Measurements from ENCODE around the gene SPRED1. TPM values are rescaled to one million over a fixed set of nuclear protein-coding genes. Genes with fewer than 3 reads are reported as not detected.
A peak's percentile ranks its signal among the peaks of the same experiment; 100 is the strongest.
"Not testable (repeated sequence)": the region's sequence is repeated elsewhere in the genome, so short reads cannot be mapped to it uniquely, and the experiment has no call there.

Gene SPRED1
- total RNA-seq, 3 donors from 2014 or later = 4.3 to 5.5 (median 4.3) TPM

DNA sequence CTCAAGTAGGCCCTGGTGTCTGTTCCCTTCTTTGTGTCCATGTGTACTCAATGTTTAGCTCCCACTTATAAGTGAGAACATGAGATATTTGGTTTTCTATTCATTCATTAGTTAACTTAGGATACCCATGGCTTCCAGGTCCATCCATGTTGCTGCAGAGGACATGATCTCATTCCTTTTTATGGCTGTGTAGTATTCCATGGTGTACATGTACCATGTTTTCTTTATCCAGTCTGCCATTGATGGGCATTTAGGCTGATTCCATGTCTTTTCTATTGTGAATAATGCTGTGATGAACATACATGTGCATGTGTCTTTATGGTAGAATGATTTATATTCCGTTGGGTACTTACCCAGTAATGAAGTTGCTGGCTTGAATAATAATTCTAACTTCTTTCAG, 24.6 kb downstream of the SPRED1 start:
- not testable (repeated sequence) for H3K9me3 Mint-ChIP-seq; H3K4me1 Mint-ChIP-seq (ENCODE audit: low read depth); H3K36me3 Mint-ChIP-seq (ENCODE audit: insufficient read depth); ATAC-seq; DNase-seq; H3K4me3 Mint-ChIP-seq
- peaks cover 16% of the 10 kb centered on the region for H3K27me3 Mint-ChIP-seq (ENCODE audit: low read depth)

DNA sequence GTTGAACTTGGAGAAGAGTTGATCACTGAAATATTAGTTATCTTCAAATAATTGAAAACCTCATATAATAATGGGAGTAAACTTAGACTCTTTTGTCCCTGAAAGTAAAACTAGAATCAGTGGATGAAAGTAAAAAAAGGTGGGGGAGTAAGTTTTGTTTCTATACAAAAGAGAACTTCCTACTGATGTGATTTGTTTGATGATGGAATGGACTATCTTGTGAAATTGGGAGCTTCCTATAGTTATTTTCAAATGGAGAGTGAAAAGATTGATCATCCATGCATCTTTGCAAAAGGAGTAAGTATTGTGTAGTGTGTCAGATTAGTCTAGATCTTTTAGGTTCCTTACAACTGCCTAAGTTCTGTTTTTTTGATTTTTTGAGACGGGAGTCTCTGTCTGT, 28.4 kb downstream of the SPRED1 start:
- Mint-ChIP-seq H3K36me3 (ENCODE audit: insufficient read depth) (no peaks in the 10 kb centered on the region), H3K4me1 (ENCODE audit: low read depth) (no peaks in the 10 kb centered on the region), H3K9me3 (no peaks in the 10 kb centered on the region), H3K27me3 (ENCODE audit: low read depth) (peaks cover 27% of the 10 kb centered on the region), H3K4me3 (no peak overlapping the region)
- no peak for ATAC-seq
- DNase-seq = no peak

DNA sequence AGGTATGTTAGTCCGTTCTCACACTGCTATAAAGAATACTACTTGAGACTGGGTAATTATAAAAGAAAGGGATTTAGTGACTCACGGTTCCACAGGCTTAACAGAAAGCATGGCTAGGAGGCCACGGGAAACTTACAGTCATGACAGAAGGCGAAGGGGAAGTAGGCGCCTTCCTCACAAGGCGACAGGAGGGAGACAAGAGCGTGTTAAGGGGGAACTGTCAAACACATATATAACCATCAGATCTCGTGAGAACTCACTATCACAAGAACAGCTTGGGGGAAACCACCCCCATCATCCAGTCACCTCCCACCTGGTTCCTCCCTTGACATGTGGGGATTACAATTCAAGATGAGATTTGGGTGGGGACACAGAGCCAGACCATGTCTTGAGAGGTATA, 30.4 kb downstream of the SPRED1 start:
- H3K4me3 Mint-ChIP-seq = no peak overlapping the region
- no peak for ATAC-seq
- H3K9me3 Mint-ChIP-seq = no peaks in the 10 kb centered on the region
- no peaks in the 10 kb centered on the region for H3K4me1 Mint-ChIP-seq (ENCODE audit: low read depth)
- DNase-seq = no peak
- H3K36me3 Mint-ChIP-seq (ENCODE audit: insufficient read depth) = no peaks in the 10 kb centered on the region
- H3K27me3 Mint-ChIP-seq (ENCODE audit: low read depth) = peaks cover 28% of the 10 kb centered on the region

DNA sequence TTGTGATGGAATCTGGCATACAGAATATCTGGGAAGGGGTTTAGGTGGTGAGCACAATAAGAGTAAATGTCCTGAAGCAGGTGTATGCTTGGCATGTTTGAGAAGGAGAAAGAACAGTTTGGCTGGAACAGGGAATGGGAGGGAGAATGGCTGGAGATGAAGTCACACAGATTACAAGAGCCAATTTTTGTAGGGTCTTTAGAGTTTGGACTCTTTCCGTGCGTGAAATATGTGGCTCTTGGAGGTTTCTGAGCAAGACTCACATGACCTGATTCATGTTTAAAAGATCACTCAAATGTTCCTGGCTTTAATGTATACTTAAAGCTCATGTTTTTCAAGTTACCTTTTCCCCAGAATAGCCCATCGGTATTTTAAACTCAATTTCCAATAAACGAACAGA, 32.8 kb downstream of the SPRED1 start:
- DNase-seq = no peak
- H3K9me3 Mint-ChIP-seq = no peaks in the 10 kb centered on the region
- ATAC-seq = no peak
- no peaks in the 10 kb centered on the region for H3K36me3 Mint-ChIP-seq (ENCODE audit: insufficient read depth)
- H3K27me3 Mint-ChIP-seq (ENCODE audit: low read depth) = peaks cover 22% of the 10 kb centered on the region
- H3K4me3 Mint-ChIP-seq = no peak overlapping the region
- H3K4me1 Mint-ChIP-seq (ENCODE audit: low read depth) = no peaks in the 10 kb centered on the region

DNA sequence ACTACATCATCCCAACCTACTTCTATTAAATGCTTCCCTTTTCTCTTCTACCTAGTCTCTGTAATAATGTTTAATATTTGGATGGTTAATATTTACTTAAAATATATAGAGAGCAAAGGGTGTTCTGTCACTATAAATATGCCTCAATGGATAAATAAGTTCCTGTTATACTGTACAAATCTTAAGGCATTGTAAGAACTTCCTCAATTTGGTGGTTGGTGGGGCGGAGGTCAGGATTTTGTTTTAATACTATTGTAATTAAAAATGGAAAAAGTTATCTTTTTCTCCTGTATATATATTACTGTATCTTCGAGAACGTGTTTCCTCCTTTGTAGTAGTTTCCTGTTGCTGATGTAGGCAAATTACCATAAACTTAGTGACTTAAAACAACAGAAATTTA, 41.5 kb downstream of the SPRED1 start:
- peaks cover 5% of the 10 kb centered on the region for H3K9me3 Mint-ChIP-seq
- no peak overlapping the region for H3K4me3 Mint-ChIP-seq
- DNase-seq = no peak

DNA sequence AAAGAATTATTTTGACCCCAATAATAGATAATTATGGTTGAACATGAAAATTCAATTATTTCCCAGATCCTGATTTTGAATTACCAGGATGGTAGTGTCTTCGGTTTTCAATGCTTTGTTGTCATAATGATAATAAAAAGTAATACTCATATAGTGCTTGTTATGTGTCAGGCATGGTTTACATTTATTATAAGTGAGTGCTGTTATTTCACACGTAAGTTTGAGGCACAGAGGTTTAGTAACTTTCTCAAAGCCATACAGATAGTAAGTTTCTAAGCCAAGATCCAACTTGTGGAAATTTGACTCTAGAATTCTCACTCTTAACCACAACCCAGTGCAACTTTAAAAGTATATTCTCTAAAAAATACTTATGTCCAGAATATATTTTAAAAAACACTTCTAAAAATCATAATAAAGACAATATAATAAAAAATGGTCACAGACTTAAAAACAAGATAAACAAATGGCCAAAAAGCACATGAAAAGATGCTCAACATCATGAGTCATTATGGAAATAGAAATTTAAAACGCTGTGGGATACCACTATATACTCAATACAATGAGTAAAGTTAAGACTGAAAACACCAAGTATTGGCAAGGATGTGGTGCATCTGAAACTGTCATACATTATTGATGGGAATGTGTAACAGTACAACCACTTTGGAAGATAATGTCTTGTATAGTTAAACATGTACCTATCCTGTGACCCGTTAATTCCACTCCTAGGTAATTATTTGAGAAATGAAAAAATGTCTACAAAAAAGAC, 45.2 kb downstream of the SPRED1 start:
- DNase-seq = no peak
- peaks cover 16% of the 10 kb centered on the region for H3K27me3 Mint-ChIP-seq (ENCODE audit: low read depth)
- H3K4me3 Mint-ChIP-seq = no peak overlapping the region
- peak; percentile 34 to 54 for ATAC-seq
- no peaks in the 10 kb centered on the region for H3K36me3 Mint-ChIP-seq (ENCODE audit: insufficient read depth)
- H3K4me1 Mint-ChIP-seq (ENCODE audit: low read depth) = peaks cover 5% of the 10 kb centered on the region
- H3K9me3 Mint-ChIP-seq = no peaks in the 10 kb centered on the region

More for the DNA sequence above, 41.5 kb downstream of the SPRED1 start:
- Mint-ChIP-seq H3K36me3 (ENCODE audit: insufficient read depth) (no peaks in the 10 kb centered on the region), H3K4me1 (ENCODE audit: low read depth) (no peaks in the 10 kb centered on the region), H3K27me3 (ENCODE audit: low read depth) (peaks cover 11% of the 10 kb centered on the region)
- ATAC-seq = no peak

DNA sequence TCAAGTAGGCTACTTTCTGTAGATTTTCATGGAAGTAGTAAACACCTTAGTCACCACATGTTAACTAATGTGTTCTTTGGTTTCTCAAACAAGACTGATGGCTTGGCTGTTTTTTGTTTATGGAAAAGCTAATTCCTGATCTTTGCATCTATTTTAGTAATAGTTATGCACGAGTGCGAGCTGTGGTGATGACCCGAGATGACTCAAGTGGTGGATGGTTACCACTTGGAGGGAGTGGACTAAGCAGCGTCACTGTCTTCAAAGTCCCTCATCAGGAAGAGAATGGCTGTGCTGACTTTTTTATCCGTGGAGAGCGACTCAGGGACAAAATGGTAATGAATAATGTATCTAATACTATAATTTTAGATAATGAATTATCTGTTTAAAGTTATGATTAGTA, 46.6 kb downstream of the SPRED1 start:
- H3K4me3 Mint-ChIP-seq = no peak overlapping the region
- no peak for DNase-seq
- no peaks in the 10 kb centered on the region for H3K9me3 Mint-ChIP-seq
- H3K36me3 Mint-ChIP-seq (ENCODE audit: insufficient read depth) = no peaks in the 10 kb centered on the region
- H3K27me3 Mint-ChIP-seq (ENCODE audit: low read depth) = peaks cover 16% of the 10 kb centered on the region
- H3K4me1 Mint-ChIP-seq (ENCODE audit: low read depth) = peaks cover 5% of the 10 kb centered on the region
- ATAC-seq = no peak

DNA sequence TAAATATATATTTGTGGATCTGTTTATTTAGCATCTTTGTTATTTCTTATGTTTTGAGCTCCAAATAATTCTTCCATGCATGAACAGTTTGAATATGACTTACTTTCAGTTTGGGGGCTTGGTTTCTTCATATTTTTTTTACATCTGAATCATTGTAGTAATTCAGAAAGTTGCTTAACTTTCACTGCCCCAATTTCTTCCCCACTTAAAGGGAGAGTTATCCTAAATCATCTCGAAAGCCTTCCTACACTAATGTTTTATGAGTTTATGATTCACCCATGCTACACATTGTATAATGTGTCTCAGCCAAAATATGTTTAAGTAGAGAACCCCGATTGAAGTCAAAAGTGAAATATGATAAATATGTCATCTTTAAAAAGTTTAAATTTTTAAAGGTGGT, 47.8 kb downstream of the SPRED1 start:
- peaks cover 5% of the 10 kb centered on the region for H3K4me1 Mint-ChIP-seq (ENCODE audit: low read depth)
- H3K9me3 Mint-ChIP-seq = no peaks in the 10 kb centered on the region
- ATAC-seq = peak in 1 of 2 donors; percentile 74
- no peak overlapping the region for H3K4me3 Mint-ChIP-seq
- no peak for DNase-seq
- H3K27me3 Mint-ChIP-seq (ENCODE audit: low read depth) = peaks cover 16% of the 10 kb centered on the region
- H3K36me3 Mint-ChIP-seq (ENCODE audit: insufficient read depth) = no peaks in the 10 kb centered on the region

DNA sequence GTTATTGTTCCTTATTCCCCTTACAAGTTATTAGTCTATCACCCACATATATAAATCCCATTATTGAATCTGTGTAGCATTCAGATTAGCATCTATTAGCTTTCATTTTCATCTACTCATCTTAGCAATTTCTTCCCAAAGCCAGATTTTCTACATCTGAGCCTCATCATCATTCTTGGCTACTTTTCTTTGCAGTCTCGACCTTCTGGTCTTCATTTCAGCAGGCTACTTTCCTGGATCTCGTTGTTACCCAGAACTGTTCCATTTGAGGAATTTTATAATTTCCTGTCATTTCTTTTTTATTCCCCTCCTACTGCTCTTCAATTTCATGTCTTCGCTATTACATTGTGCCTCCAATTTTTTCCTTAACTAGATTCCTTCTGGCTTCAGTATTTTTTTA, 51.8 kb downstream of the SPRED1 start:
- Mint-ChIP-seq H3K4me3 (no peak overlapping the region), H3K36me3 (ENCODE audit: insufficient read depth) (no peaks in the 10 kb centered on the region), H3K9me3 (no peaks in the 10 kb centered on the region), H3K4me1 (ENCODE audit: low read depth) (peaks cover 29% of the 10 kb centered on the region), H3K27me3 (ENCODE audit: low read depth) (peaks cover 9% of the 10 kb centered on the region)
- DNase-seq (no peak), ATAC-seq (no peak)

DNA sequence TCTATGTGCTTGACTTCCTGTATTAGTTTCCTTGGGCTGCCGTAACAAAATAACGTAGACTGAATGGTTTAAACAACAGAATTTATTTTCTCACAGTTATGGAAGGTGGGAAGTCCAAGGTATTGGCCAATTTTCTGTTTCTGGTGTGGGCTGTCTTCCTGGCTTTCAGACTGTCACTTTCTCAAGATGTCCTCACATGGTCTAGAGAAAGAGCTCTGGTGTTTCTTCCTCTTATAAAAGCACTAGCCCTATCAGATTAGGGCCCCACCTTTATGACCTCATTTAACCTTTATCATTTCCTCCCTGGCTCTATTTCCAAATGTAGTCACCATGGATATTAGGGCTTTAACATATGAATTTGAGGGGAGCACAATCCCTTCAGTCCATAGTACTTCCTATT, 54.6 kb downstream of the SPRED1 start:
- H3K9me3 Mint-ChIP-seq = no peaks in the 10 kb centered on the region
- no peaks in the 10 kb centered on the region for H3K36me3 Mint-ChIP-seq (ENCODE audit: insufficient read depth)
- ATAC-seq (no peak), DNase-seq (no peak)
- H3K4me3 Mint-ChIP-seq = no peak overlapping the region
- H3K4me1 Mint-ChIP-seq (ENCODE audit: low read depth) = peaks cover 24% of the 10 kb centered on the region
- peaks cover 9% of the 10 kb centered on the region for H3K27me3 Mint-ChIP-seq (ENCODE audit: low read depth)

DNA sequence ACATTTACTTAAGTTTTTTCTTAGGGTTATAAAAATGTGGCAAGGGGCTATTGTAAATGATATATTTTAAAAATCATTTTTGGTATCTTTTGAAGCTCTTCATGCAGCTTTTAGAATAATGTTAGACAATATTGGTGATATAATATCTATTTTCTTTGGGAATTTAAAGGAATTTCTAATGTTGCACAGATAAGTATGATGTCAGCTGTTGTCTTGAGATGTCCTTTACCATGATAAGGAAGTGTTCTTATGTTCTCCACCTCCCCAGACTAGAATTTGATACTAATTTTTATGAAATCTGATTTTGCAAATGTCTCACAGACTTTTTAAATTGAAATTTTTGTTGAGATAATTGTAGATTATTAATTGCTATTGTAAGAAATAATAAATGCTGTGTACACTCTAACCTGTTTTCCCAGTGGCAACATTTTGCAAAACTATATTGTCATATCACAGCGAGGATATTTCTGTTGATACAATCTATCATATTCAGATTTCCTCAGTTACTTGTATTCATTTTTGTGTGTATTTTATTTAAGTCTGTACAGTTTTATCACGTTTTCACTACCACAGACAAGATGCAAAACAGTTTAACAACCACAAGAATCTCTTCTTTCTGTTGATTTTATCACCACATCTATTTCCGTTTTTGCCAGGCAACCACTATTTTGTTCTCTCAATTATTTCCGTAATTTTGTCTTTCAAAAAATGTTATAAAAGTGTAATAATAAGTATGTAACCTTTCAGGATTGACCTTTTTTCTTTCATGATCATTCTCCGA, 55.4 kb downstream of the SPRED1 start:
- Mint-ChIP-seq H3K4me1 (ENCODE audit: low read depth) (peaks cover 24% of the 10 kb centered on the region), H3K27me3 (ENCODE audit: low read depth) (peaks cover 9% of the 10 kb centered on the region), H3K9me3 (no peaks in the 10 kb centered on the region), H3K36me3 (ENCODE audit: insufficient read depth) (no peaks in the 10 kb centered on the region), H3K4me3 (no peak overlapping the region)
- no peak for ATAC-seq
- DNase-seq = no peak

DNA sequence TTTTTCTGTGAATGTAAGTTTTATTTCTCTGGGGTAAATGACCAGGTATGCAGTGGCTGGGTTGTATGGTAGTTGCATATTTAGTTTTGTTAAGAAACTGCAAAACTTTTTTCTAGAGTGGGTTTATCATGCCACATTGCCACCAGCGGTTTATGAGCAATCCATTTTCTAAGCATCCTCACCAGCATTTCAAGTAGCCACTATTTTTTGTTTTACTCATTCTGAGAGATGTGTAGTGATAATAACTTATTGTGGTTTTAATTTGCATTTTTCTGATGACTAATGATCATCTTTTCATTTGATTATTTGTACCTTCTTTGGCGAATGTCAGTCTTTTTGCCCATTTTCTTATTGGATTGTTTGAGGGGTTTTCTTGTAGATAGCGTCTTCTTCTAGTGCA, 56.2 kb downstream of the SPRED1 start:
- no peak for DNase-seq
- H3K4me1 Mint-ChIP-seq (ENCODE audit: low read depth) = peaks cover 24% of the 10 kb centered on the region
- peaks cover 9% of the 10 kb centered on the region for H3K27me3 Mint-ChIP-seq (ENCODE audit: low read depth)
- H3K4me3 Mint-ChIP-seq = no peak overlapping the region
- peak; percentile 93 to 96 for ATAC-seq
- no peaks in the 10 kb centered on the region for H3K9me3 Mint-ChIP-seq
- H3K36me3 Mint-ChIP-seq (ENCODE audit: insufficient read depth) = no peaks in the 10 kb centered on the region

DNA sequence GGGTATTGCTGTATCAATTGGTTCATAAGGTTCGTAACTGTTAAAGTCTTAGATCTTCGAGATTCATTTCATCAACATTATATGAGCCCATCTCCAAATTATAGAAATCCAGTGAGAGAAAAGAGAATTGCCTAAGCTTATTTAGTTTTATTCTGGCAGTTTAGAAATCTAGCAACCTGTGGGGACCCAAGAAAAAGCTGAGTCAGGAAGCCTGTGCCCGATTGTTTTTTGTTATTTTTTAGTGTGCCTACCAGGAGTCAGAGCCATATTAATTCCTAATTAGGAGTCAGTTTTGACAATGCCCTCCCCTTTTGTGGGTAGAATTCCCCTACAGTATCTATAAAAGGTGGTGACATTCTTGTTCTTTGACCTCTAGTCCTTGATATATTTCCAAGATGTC, 59.6 kb downstream of the SPRED1 start:
- H3K4me3 Mint-ChIP-seq = no peak overlapping the region
- DNase-seq (no peak), ATAC-seq (no peak)
- H3K27me3 Mint-ChIP-seq (ENCODE audit: low read depth) = peaks cover 13% of the 10 kb centered on the region
- no peaks in the 10 kb centered on the region for H3K36me3 Mint-ChIP-seq (ENCODE audit: insufficient read depth)
- no peaks in the 10 kb centered on the region for H3K9me3 Mint-ChIP-seq
- H3K4me1 Mint-ChIP-seq (ENCODE audit: low read depth) = peaks cover 19% of the 10 kb centered on the region

DNA sequence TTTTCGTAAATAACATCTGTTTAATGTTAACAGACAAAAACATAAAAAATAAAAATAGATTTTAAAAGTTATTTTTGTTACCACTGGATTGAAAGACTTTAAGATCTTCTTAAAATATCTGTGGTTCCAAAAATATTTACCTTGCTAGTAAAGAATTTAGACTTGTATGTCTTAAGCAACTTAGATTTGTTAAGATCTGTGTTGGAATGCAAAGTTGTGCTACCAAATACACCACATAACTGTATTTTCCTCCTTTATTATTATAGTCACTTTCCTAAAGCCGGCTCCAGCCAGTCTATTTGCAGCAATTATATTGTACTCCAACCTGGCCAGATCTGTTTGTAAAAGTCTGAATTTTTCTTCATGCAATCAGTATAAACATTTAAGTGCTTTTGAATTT, 63.7 kb downstream of the SPRED1 start:
- Mint-ChIP-seq H3K36me3 (ENCODE audit: insufficient read depth) (no peaks in the 10 kb centered on the region), H3K4me1 (ENCODE audit: low read depth) (no peaks in the 10 kb centered on the region), H3K27me3 (ENCODE audit: low read depth) (peaks cover 17% of the 10 kb centered on the region), H3K9me3 (no peaks in the 10 kb centered on the region), H3K4me3 (no peak overlapping the region)
- DNase-seq (no peak), ATAC-seq (no peak)

DNA sequence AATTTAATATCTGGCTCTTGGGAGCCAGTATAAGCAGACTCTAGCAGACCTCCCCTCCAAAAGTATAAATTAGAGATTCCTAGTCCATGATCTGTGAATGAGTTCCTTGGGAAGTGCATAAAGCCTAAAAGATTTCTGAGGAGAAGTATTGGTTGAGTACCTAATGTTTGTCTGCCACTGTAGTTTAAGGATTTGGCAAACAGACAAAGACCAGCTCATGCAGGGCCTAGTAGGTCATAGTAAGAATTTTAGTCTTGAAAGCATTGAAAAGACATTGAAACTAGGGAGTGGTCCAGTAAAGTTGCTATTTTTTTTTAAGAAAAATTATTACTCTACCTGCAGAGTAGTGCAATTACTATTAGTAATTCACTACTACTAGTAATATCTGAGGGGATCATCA, 67.5 kb downstream of the SPRED1 start:
- no peaks in the 10 kb centered on the region for H3K9me3 Mint-ChIP-seq
- H3K27me3 Mint-ChIP-seq (ENCODE audit: low read depth) = peaks cover 9% of the 10 kb centered on the region
- H3K36me3 Mint-ChIP-seq (ENCODE audit: insufficient read depth) = no peaks in the 10 kb centered on the region
- DNase-seq (no peak), ATAC-seq (no peak)
- H3K4me3 Mint-ChIP-seq = no peak overlapping the region
- H3K4me1 Mint-ChIP-seq (ENCODE audit: low read depth) = no peaks in the 10 kb centered on the region
